ENCODE measurements around the gene NAB1.

The NAB1 gene

GRCh38 chr2:190679391-190679790 lies 30.5 kb downstream of the NAB1 start:
- no peak overlapping the region for H3K27ac ChIP-seq (ENCODE audit: low read length)
- H3K4me3 ChIP-seq (ENCODE audit: low read length) = no peak overlapping the region
- H3K4me1 ChIP-seq (ENCODE audit: insufficient read depth, low read length) = peaks cover 38% of the 10 kb centered on the region
- H3K9me3 ChIP-seq (ENCODE audit: insufficient read depth, low read depth, low read length) = no peaks in the 10 kb centered on the region
- H3K9ac ChIP-seq (ENCODE audit: low read depth, low read length) = no peak overlapping the region; the same call in 1 of the 2 replicates
- no peaks in the 10 kb centered on the region for H3K27me3 ChIP-seq (ENCODE audit: insufficient read depth, low read length)
- H3K36me3 ChIP-seq (ENCODE audit: insufficient read depth, low read depth, low read length) = peaks cover 9% of the 10 kb centered on the region; the same call in 1 of the 2 replicates

GRCh38 chr2:190679813-190680591 lies 31.1 kb downstream of the NAB1 start:
- no peak overlapping the region for H3K4me3 ChIP-seq (ENCODE audit: low read length)
- H3K9ac ChIP-seq (ENCODE audit: low read depth, low read length) = no peak overlapping the region; the same call in 1 of the 2 replicates
- peaks cover 38% of the 10 kb centered on the region for H3K4me1 ChIP-seq (ENCODE audit: insufficient read depth, low read length)
- H3K27ac ChIP-seq (ENCODE audit: low read length) = no peak overlapping the region
- no peaks in the 10 kb centered on the region for H3K27me3 ChIP-seq (ENCODE audit: insufficient read depth, low read length)
- peaks cover 4% of the 10 kb centered on the region; the same call in 1 of the 2 replicates for H3K36me3 ChIP-seq (ENCODE audit: insufficient read depth, low read depth, low read length)
- no peaks in the 10 kb centered on the region for H3K9me3 ChIP-seq (ENCODE audit: insufficient read depth, low read depth, low read length)

- Histone ChIP-seq H3K27ac (ENCODE audit: low read length) (no peak overlapping the region), H3K9me3 (ENCODE audit: insufficient read depth, low read depth, low read length) (no peaks in the 10 kb centered on the region), H3K27me3 (ENCODE audit: insufficient read depth, low read length) (no peaks in the 10 kb centered on the region), H3K4me3 (ENCODE audit: low read length) (no peak overlapping the region), H3K9ac (ENCODE audit: low read depth, low read length) (no peak overlapping the region), H3K4me1 (ENCODE audit: insufficient read depth, low read length) (peaks cover 30% of the 10 kb centered on the region), H3K36me3 (ENCODE audit: insufficient read depth, low read depth, low read length) (peaks cover 8% of the 10 kb centered on the region; the same call in 1 of the 2 replicates)
Measured at GRCh38 chr2:190682168-190682567, 33.3 kb downstream of the NAB1 start.

GRCh38 chr2:190683802-190684201 lies 34.9 kb downstream of the NAB1 start:
- Histone ChIP-seq H3K9me3 (ENCODE audit: insufficient read depth, low read depth, low read length) (no peaks in the 10 kb centered on the region), H3K27me3 (ENCODE audit: insufficient read depth, low read length) (no peaks in the 10 kb centered on the region), H3K4me3 (ENCODE audit: low read length) (no peak overlapping the region), H3K4me1 (ENCODE audit: insufficient read depth, low read length) (peaks cover 19% of the 10 kb centered on the region), H3K9ac (ENCODE audit: low read depth, low read length) (no peak overlapping the region), H3K27ac (ENCODE audit: low read length) (no peak overlapping the region), H3K36me3 (ENCODE audit: insufficient read depth, low read depth, low read length) (peaks cover 22% of the 10 kb centered on the region; the same call in 1 of the 2 replicates)

- Histone ChIP-seq H3K9ac (ENCODE audit: low read depth, low read length) (no peak overlapping the region), H3K9me3 (ENCODE audit: insufficient read depth, low read depth, low read length) (no peaks in the 10 kb centered on the region), H3K27ac (ENCODE audit: low read length) (no peak overlapping the region), H3K4me3 (ENCODE audit: low read length) (no peak overlapping the region), H3K27me3 (ENCODE audit: insufficient read depth, low read length) (no peaks in the 10 kb centered on the region), H3K4me1 (ENCODE audit: insufficient read depth, low read length) (peaks cover 9% of the 10 kb centered on the region; the same call in 1 of the 2 replicates), H3K36me3 (ENCODE audit: insufficient read depth, low read depth, low read length) (peaks cover 27% of the 10 kb centered on the region; the same call in 1 of the 2 replicates)
Measured at GRCh38 chr2:190684931-190685330, 36.0 kb downstream of the NAB1 start.

- Histone ChIP-seq H3K9me3 (ENCODE audit: insufficient read depth, low read depth, low read length) (no peaks in the 10 kb centered on the region), H3K36me3 (ENCODE audit: insufficient read depth, low read depth, low read length) (peaks cover 30% of the 10 kb centered on the region; the same call in 1 of the 2 replicates), H3K9ac (ENCODE audit: low read depth, low read length) (no peak overlapping the region), H3K27me3 (ENCODE audit: insufficient read depth, low read length) (no peaks in the 10 kb centered on the region), H3K4me1 (ENCODE audit: insufficient read depth, low read length) (peaks cover 9% of the 10 kb centered on the region; the same call in 1 of the 2 replicates), H3K4me3 (ENCODE audit: low read length) (no peak overlapping the region), H3K27ac (ENCODE audit: low read length) (no peak overlapping the region)
Measured at GRCh38 chr2:190685333-190685732, 36.5 kb downstream of the NAB1 start.

- H3K27me3 ChIP-seq (ENCODE audit: insufficient read depth, low read length) = no peaks in the 10 kb centered on the region
- no peak overlapping the region for H3K4me3 ChIP-seq (ENCODE audit: low read length)
- no peaks in the 10 kb centered on the region for H3K9me3 ChIP-seq (ENCODE audit: insufficient read depth, low read depth, low read length)
- H3K4me1 ChIP-seq (ENCODE audit: insufficient read depth, low read length) = peaks cover 19% of the 10 kb centered on the region; the same call in 1 of the 2 replicates
- H3K9ac ChIP-seq (ENCODE audit: low read depth, low read length) = no peak overlapping the region
- no peak overlapping the region for H3K27ac ChIP-seq (ENCODE audit: low read length)
- peaks cover 22% of the 10 kb centered on the region; the same call in 1 of the 2 replicates for H3K36me3 ChIP-seq (ENCODE audit: insufficient read depth, low read depth, low read length)
Measured at GRCh38 chr2:190693533-190694232, 44.8 kb downstream of the NAB1 start.

- no peaks in the 10 kb centered on the region for H3K27me3 ChIP-seq (ENCODE audit: insufficient read depth, low read length)
- H3K4me3 ChIP-seq (ENCODE audit: low read length) = no peak overlapping the region
- no peak overlapping the region for H3K27ac ChIP-seq (ENCODE audit: low read length)
- no peaks in the 10 kb centered on the region for H3K9me3 ChIP-seq (ENCODE audit: insufficient read depth, low read depth, low read length)
- H3K9ac ChIP-seq (ENCODE audit: low read depth, low read length) = no peak overlapping the region
- H3K4me1 ChIP-seq (ENCODE audit: insufficient read depth, low read length) = peaks cover 24% of the 10 kb centered on the region; the same call in 1 of the 2 replicates
- H3K36me3 ChIP-seq (ENCODE audit: insufficient read depth, low read depth, low read length) = peaks cover 17% of the 10 kb centered on the region; the same call in 1 of the 2 replicates
Measured at GRCh38 chr2:190694479-190694878, 45.6 kb downstream of the NAB1 start.

- H3K36me3 ChIP-seq (ENCODE audit: insufficient read depth, low read depth, low read length) = peaks cover 9% of the 10 kb centered on the region; the same call in 1 of the 2 replicates
- no peak overlapping the region for H3K9ac ChIP-seq (ENCODE audit: low read depth, low read length)
- H3K4me3 ChIP-seq (ENCODE audit: low read length) = no peak overlapping the region
- no peaks in the 10 kb centered on the region for H3K27me3 ChIP-seq (ENCODE audit: insufficient read depth, low read length)
- H3K4me1 ChIP-seq (ENCODE audit: insufficient read depth, low read length) = peaks cover 25% of the 10 kb centered on the region; the same call in 1 of the 2 replicates
- H3K9me3 ChIP-seq (ENCODE audit: insufficient read depth, low read depth, low read length) = no peaks in the 10 kb centered on the region
- peak overlapping the region; percentile 30 for H3K27ac ChIP-seq (ENCODE audit: low read length)
Measured at GRCh38 chr2:190695739-190696138, 46.9 kb downstream of the NAB1 start.

- H3K9me3 ChIP-seq (ENCODE audit: insufficient read depth, low read depth, low read length) = no peaks in the 10 kb centered on the region
- no peaks in the 10 kb centered on the region for H3K27me3 ChIP-seq (ENCODE audit: insufficient read depth, low read length)
- H3K4me1 ChIP-seq (ENCODE audit: insufficient read depth, low read length) = peaks cover 25% of the 10 kb centered on the region; the same call in 1 of the 2 replicates
- H3K9ac ChIP-seq (ENCODE audit: low read depth, low read length) = peak overlapping the region; percentile 1; the same call in 1 of the 2 replicates
- H3K4me3 ChIP-seq (ENCODE audit: low read length) = no peak overlapping the region
- no peak overlapping the region for H3K27ac ChIP-seq (ENCODE audit: low read length)
- H3K36me3 ChIP-seq (ENCODE audit: insufficient read depth, low read depth, low read length) = no peaks in the 10 kb centered on the region
Measured at GRCh38 chr2:190696792-190697398, 48.0 kb downstream of the NAB1 start.

- Histone ChIP-seq H3K27me3 (ENCODE audit: insufficient read depth, low read length) (no peaks in the 10 kb centered on the region), H3K27ac (ENCODE audit: low read length) (peak overlapping the region; percentile 20), H3K36me3 (ENCODE audit: insufficient read depth, low read depth, low read length) (no peaks in the 10 kb centered on the region), H3K9me3 (ENCODE audit: insufficient read depth, low read depth, low read length) (no peaks in the 10 kb centered on the region), H3K4me3 (ENCODE audit: low read length) (no peak overlapping the region), H3K4me1 (ENCODE audit: insufficient read depth, low read length) (peaks cover 25% of the 10 kb centered on the region; the same call in 1 of the 2 replicates), H3K9ac (ENCODE audit: low read depth, low read length) (peak overlapping the region; percentile 17; the same call in 1 of the 2 replicates)
Measured at GRCh38 chr2:190697421-190697820, 48.5 kb downstream of the NAB1 start.
